ENCODE data around the gene LIN7A. TPM values are rescaled to one million over a fixed set of nuclear protein-coding genes. Genes with fewer than 3 reads are reported as not detected.

The LIN7A gene
- total and polyA plus RNA-seq, 2 of the 4 experiments (the other 2 are of a cell fraction), result 10.8 to 24.7 TPM

GRCh38 chr12:80838024-80838658, 99.6 kb downstream of the LIN7A start:
- no TSS peak for BruUV-seq (replicated peaks)
- Histone ChIP-seq H3K14ac (replicated peaks; ENCODE audit: low read depth, low read length) (no peak overlapping the region), H2BK5ac (ENCODE audit: low read depth, low read length, poor library complexity, severe bottlenecking) (no peak overlapping the region), H3K4me3 (ENCODE audit: insufficient read depth, low read depth, low read length) (no peak overlapping the region), H3K9ac (ENCODE audit: low read depth, low read length) (no peak overlapping the region), H3K27ac (ENCODE audit: insufficient read depth, low read length) (no peak overlapping the region), H2BK20ac (ENCODE audit: low read depth, low read length) (no peak overlapping the region), H3K4me1 (ENCODE audit: control insufficient read depth, insufficient read depth, low read length) (peaks cover 7% of the 10 kb centered on the region), H3K79me1 (ENCODE audit: low read depth in 1 of 2, low read length in 2 of 2) (no peaks in the 10 kb centered on the region), H2AFZ (replicated peaks; ENCODE audit: low read length, poor library complexity) (no peak overlapping the region), H2AK5ac (ENCODE audit: low read depth, low read length) (no peak overlapping the region), H3K36me3 (ENCODE audit: control insufficient read depth, insufficient read depth, low read length) (no peaks in the 10 kb centered on the region), H2BK120ac (ENCODE audit: low read depth, low read length) (no peak overlapping the region), H3K56ac (ENCODE audit: extremely low read depth, insufficient read depth, low read length) (no peak overlapping the region), H2AK9ac (replicated peaks; ENCODE audit: low read depth, low read length, poor library complexity) (no peak overlapping the region), H4K8ac (ENCODE audit: low read depth in 2 of 2, low read length in 2 of 2) (no peak overlapping the region), H4K91ac (ENCODE audit: insufficient read depth, low read depth, low read length) (no peak overlapping the region), H3K4ac (ENCODE audit: low read depth, low read length) (0 out of 2 replicates have a peak overlapping the region, but pooled peaks have one; percentile 22), H2BK15ac (ENCODE audit: low read depth, low read length) (no peak overlapping the region), H3K9me3 (ENCODE audit: control insufficient read depth, insufficient read depth, low read length) (no peaks in the 10 kb centered on the region), H4K20me1 (ENCODE audit: insufficient read depth, low read length) (no peaks in the 10 kb centered on the region), H3K9me1 (ENCODE audit: insufficient read depth, low read length) (no peaks in the 10 kb centered on the region), H3K23ac (ENCODE audit: low read depth, low read length) (no peak overlapping the region), H3K27me3 (ENCODE audit: control insufficient read depth, insufficient read depth, low read length) (no peaks in the 10 kb centered on the region), H3K18ac (ENCODE audit: low read depth, low read length) (peak overlapping the region; percentile 72; the same call in 1 of the 2 replicates), H3K4me2 (ENCODE audit: low read depth, low read length) (no peak overlapping the region), H4K5ac (ENCODE audit: low read depth, low read length) (no peak overlapping the region)
- ChIA-PET CTCF (interaction anchor here (0.5 to 1.4 kb wide), 14 partner anchors 8 to 106 kb away, joined by 3 to 12 read pairs (median 4); no protein-coding TSS in a partner anchor), POLR2A (ENCODE audit: unreplicated experiment) (interaction anchor here (0.6 kb wide), 1 partner anchor 39 kb away, joined by 4 read pairs; no protein-coding TSS in a partner anchor)
- ATAC-seq (ENCODE audit: low read depth), result no peak
- WGBS, 2 experiments (ENCODE audit: extremely low coverage in 2 of 2, insufficient read length in 1 of 2), result no CpG with 5 or more reads among the region's 4 CpGs
- in situ Hi-C loops (cut with MboI; ENCODE audit: low sequenced_read_pairs) (no loop called here), dilution Hi-C loops (cut with HindIII; ENCODE audit: low sequenced_read_pairs, unreplicated experiment) (no loop called here), intact Hi-C loops (cut with micrococcal nuclease) (loop anchor here (2.0 to 10.0 kb wide), 3 partner anchors 99 to 417 kb away; partner anchors contain the start of gene LIN7A)
- no peak for DNase-seq
- TF ChIP-seq RFX5 (IDR thresholded peaks at IDR 0.05; ENCODE audit: low read depth, low read length) (no peak), FOS (IDR thresholded peaks at IDR 0.05; ENCODE audit: low read depth, low read length) (no peak), USF2 (IDR thresholded peaks at IDR 0.05; ENCODE audit: low read depth, low read length) (no peak), SMC3 (IDR thresholded peaks at IDR 0.05; ENCODE audit: low read depth, low read length) (no peak), NFE2L2 (IDR thresholded peaks at IDR 0.05; ENCODE audit: low read depth, low read length) (no peak), MAFK (IDR thresholded peaks at IDR 0.05; ENCODE audit: low read depth, low read length) (no peak)

Data from IMR-90 (cell line).